Adipocyte (in vitro differentiated cells): ENCODE results near the gene IGSF3.

Source experiments
- DNase-seq: peaks from one replicate; pipeline ENCODE4 v3.0.0-alpha.2; 2015; ENCODE audit warnings: low read depth
- H3K27me3 ChIP-seq: replicated peaks from 2 replicates; pipeline ENCODE4 v1.7.0; 2013; ENCODE audit warnings: mild to moderate bottlenecking, low read length, moderate library complexity; ENCODE audit not compliant: control insufficient read depth, insufficient read depth
- H3K36me3 ChIP-seq: 2 replicates; pipeline ENCODE4 v1.7.0; 2013; ENCODE audit warnings: low read length, mild to moderate bottlenecking, moderate library complexity; ENCODE audit not compliant: control insufficient read depth, insufficient read depth, severe bottlenecking
- H3K4me1 ChIP-seq: 2 replicates; pipeline ENCODE4 v1.7.0; 2013; ENCODE audit warnings: mild to moderate bottlenecking, low read length, moderate library complexity; ENCODE audit not compliant: control insufficient read depth, insufficient read depth
- H3K4me3 ChIP-seq: 2 replicates; pipeline ENCODE4 v1.7.0; 2013; ENCODE audit warnings: mild to moderate bottlenecking, low read length, moderate library complexity
- H3K9ac ChIP-seq: 2 replicates; pipeline ENCODE4 v1.7.0; 2013; ENCODE audit warnings: mild to moderate bottlenecking, low read length, moderate library complexity
- H3K9me3 ChIP-seq: 2 replicates; pipeline ENCODE4 v1.7.0; 2013; ENCODE audit warnings: mild to moderate bottlenecking, low read length, moderate library complexity; ENCODE audit not compliant: control insufficient read depth

IGSF3 gene

DNA sequence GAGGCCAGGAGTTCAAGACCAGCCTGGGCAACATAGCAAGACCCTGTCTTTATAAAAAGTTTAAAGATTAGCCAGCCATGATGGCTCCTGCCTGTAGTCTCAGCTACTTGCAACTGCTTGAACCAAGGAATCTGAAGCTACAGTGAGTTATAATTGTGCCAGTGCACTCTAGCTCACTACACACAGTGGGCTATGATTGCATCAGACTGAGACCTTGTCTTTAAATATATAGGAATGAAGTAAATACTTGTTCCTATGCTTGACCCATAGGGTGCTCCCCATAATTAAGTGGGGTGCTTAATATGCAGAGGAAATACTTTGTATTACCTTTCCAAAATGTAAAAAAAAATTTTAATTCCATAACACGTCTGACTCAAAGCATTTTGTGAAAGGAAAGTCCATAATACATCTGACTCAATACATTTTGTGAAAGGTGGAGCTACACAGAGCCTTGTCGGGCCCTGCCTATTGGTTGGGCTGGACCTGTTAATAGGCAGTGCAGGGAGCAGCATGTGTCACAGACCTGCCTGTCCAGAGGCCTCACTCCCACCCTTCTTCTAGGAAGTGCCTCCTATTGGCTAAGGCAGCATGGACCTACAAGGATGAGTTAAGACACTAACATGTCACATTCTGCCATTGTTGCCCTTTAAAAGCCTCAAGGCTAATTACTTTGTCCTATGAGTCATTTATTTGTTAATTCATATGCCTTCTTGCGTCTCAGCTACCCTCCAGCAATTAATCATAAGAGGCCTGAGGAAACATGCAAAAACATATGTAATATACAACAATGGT lies 130.3 kb downstream of the IGSF3 start:
- no peak overlapping the region for H3K9ac ChIP-seq
- H3K36me3 ChIP-seq, result peaks cover 13% of the 10 kb centered on the region
- H3K27me3 ChIP-seq, result no peaks in the 10 kb centered on the region
- DNase-seq, result no peak
- no peaks in the 10 kb centered on the region for H3K9me3 ChIP-seq
- H3K4me1 ChIP-seq, result no peaks in the 10 kb centered on the region
- H3K4me3 ChIP-seq, result no peak overlapping the region

DNA sequence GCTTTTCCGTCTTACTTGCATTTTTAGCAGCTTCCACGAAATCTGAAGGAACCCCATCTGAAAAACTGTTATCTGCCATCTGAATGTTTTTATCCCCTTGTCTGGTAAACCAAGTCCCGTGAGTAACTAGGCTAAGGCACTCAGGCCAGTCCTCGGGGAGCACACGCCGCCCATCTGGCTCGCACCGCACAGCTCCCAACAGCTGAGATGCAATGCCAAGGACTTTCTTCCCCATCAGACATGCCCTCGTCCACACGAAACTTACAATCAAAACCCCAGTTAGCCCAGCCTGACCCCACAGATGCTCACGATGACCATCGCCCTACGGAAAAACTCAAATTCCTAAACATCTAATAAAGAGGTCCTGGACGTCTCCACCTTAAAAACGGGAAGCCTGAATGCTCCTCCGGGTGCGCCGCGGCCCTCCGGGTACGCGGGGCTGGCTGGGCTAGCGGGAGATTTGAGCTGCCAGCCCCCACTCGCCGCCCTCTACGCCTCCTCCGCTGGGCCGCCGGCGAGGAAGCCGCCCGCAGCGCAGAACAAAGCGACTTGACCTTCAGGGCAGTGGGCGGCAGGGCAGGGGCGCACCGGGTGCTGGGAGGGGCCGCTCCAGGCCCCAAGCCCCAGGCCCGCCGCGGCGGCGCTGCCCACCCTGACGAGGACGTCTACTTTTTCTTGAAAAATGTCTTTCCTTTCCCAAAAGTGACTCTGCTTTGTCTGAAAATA lies 133.4 kb downstream of the IGSF3 start:
- H3K9ac ChIP-seq, result no peak overlapping the region
- peaks cover 13% of the 10 kb centered on the region for H3K36me3 ChIP-seq
- no peak overlapping the region for H3K4me3 ChIP-seq
- H3K4me1 ChIP-seq, result peaks cover 3% of the 10 kb centered on the region
- no peak for DNase-seq
- H3K27me3 ChIP-seq, result no peaks in the 10 kb centered on the region
- H3K9me3 ChIP-seq, result no peaks in the 10 kb centered on the region

DNA sequence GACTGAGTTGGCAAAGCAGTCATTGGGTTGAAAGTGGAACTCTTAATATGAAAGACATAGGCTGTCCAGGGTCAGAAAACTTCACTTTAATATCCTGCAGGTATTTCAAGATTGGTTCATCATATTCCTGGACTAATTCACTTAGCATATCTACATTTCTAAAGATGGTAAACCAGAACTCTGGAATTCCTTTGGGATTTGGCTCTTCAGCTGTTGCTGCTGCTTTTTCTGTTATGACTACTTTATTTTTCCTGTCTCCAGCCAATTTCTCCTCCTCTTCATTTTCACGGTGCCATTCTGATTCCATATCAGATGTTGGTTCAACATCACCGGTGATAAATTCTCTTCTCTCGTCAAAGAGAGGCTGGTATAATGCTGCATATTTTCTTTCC lies 134.1 kb downstream of the IGSF3 start:
- Histone ChIP-seq H3K36me3 (peaks cover 7% of the 10 kb centered on the region), H3K27me3 (no peaks in the 10 kb centered on the region), H3K4me3 (no peak overlapping the region), H3K9me3 (no peaks in the 10 kb centered on the region), H3K9ac (no peak overlapping the region), H3K4me1 (peaks cover 4% of the 10 kb centered on the region)
- no peak for DNase-seq

DNA sequence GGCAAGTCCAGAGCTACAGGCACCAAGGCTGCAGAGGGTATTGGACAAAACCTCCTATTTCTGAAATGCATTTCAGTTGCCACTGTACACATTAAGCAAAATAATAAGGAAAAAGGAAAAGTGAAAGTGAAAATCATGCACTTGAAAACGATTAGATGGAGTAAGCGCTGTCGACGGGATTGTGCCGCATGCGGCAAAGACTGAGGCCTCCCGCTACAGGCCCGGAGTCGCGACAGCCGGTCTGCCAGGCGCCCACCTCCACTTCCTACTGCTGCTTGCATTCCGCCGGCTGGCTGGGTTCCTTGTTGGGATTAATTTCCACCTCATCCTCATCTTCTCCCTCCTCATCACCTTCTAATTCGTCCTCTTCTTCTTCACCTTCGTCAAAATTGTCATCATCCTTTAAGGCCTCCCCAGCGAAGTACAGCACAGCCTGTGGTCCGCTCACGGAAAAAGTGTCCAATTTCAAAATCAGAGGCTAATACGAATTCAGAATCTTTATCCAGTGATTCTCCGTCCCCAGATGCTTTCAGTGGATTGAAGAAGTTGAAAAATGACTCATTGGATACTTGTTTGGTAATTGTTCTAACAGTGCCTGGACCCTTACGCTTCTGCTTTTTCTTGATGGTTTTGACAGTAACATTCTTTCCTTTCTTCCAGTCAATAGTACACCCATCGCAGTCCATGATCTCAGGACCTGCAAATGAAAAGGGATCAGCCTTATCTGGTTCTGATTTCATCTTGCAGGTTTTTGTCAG lies 134.7 kb downstream of the IGSF3 start:
- no peak overlapping the region for H3K4me3 ChIP-seq
- peaks cover 7% of the 10 kb centered on the region for H3K36me3 ChIP-seq
- H3K4me1 ChIP-seq, result peaks cover 4% of the 10 kb centered on the region
- DNase-seq, result no peak
- no peak overlapping the region for H3K9ac ChIP-seq
- H3K27me3 ChIP-seq, result no peaks in the 10 kb centered on the region
- H3K9me3 ChIP-seq, result no peaks in the 10 kb centered on the region

DNA sequence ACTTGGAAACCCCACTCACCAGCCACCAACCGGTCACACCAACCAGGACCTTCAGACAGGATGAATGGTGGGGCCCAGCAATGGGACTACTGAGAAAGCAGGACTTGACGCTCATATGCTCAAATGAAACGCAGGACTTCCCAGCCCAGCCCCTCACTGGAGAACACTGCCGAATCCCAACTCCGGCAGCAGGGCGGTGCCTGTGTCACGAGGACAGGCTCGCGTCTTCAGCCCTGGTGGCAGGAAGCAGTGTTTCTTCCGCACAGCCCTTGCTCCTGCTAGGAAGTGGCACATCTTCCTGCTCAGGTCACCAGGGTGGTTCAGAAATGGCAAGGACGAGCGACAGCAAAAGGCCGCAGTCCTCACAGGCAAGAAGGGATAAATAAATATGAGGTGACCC lies 135.6 kb downstream of the IGSF3 start:
- DNase-seq, result no peak
- peaks cover 4% of the 10 kb centered on the region for H3K4me1 ChIP-seq
- H3K9ac ChIP-seq, result no peak overlapping the region
- H3K27me3 ChIP-seq, result no peaks in the 10 kb centered on the region
- no peak overlapping the region for H3K4me3 ChIP-seq
- H3K36me3 ChIP-seq, result peaks cover 7% of the 10 kb centered on the region
- H3K9me3 ChIP-seq, result no peaks in the 10 kb centered on the region

DNA sequence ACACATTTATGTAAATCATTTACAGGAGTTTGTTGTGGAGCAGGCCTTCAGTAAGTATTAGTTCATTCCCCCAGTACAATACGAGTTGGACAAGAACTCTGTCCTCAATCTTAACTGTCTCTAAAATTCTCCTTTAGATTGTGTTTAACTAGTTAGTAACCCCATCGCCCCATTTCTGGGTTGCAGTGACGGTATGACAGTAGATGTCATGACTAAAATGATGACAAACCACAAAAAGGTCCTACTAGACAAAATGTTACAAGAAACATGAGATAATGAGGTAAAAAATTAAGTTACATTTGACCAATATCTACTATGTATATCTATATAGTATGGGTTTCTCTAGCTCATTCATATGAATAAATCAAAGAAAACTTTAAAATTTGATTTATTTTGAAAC lies 137.9 kb downstream of the IGSF3 start:
- H3K27me3 ChIP-seq, result no peaks in the 10 kb centered on the region
- H3K9ac ChIP-seq, result no peak overlapping the region
- H3K4me1 ChIP-seq, result peaks cover 4% of the 10 kb centered on the region
- peaks cover 5% of the 10 kb centered on the region for H3K36me3 ChIP-seq
- no peak for DNase-seq
- no peaks in the 10 kb centered on the region for H3K9me3 ChIP-seq
- no peak overlapping the region for H3K4me3 ChIP-seq

DNA sequence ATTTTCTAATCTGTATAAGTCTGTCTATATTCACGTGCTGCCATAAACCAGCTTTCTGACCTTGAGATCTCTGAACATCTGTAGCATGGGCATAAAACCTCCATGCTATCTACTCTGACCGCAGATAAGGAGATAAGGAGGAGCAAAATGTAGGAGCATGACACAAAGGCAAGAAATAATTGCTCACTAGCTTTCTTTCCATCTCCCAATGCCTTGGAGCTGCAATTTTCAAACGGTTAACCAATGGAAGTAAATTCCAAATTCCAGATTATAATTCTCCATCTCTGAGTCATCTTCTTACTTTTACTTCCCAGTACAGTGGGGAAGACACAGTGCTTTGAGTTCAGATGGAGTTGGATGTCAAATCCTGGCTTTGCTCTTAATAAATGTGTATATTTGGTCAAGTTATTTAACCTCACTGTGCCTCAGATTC lies 138.3 kb downstream of the IGSF3 start:
- H3K9ac ChIP-seq, result no peak overlapping the region
- H3K4me1 ChIP-seq, result peaks cover 4% of the 10 kb centered on the region
- no peak overlapping the region for H3K4me3 ChIP-seq
- no peaks in the 10 kb centered on the region for H3K9me3 ChIP-seq
- peaks cover 5% of the 10 kb centered on the region for H3K36me3 ChIP-seq
- peak; percentile 20 for DNase-seq
- no peaks in the 10 kb centered on the region for H3K27me3 ChIP-seq

DNA sequence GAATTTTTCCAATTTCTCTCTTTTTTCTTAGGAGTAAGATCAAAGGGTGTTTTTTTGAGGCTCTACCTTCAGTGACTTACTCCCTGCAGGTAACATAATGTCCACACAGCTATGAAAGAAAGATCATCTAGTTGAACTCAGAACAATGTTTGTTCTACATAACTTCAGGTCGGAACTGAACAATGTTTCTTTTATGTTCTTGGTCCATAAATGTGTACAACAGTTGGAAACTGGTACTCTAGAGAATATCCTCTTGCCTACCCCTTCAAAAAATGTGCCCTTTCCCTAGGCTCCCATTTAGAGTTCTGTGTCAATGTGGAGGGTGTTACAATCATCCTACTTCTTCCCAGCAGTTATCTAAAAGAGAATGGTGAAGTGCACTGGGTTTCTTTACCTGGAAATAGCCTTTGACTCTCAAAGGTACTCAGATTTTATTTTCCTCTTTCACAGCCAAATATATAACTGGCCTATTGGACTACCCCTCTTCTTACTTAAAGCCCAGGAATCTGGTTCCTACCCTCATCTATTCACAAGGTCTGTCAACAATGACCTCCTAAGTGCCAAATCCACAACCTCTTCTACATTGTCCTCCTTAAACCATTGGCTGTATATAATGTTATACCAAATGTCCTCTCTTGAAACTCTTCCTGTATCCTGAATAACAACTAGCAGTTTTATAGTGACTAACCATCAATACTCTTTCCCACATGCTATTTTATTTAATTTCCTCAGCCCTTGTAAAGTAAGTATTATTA lies 139.0 kb downstream of the IGSF3 start:
- Histone ChIP-seq H3K4me1 (peaks cover 4% of the 10 kb centered on the region), H3K9me3 (no peaks in the 10 kb centered on the region), H3K4me3 (no peak overlapping the region), H3K36me3 (peaks cover under 1% of the 10 kb centered on the region), H3K27me3 (no peaks in the 10 kb centered on the region), H3K9ac (no peak overlapping the region)
- no peak for DNase-seq

DNA sequence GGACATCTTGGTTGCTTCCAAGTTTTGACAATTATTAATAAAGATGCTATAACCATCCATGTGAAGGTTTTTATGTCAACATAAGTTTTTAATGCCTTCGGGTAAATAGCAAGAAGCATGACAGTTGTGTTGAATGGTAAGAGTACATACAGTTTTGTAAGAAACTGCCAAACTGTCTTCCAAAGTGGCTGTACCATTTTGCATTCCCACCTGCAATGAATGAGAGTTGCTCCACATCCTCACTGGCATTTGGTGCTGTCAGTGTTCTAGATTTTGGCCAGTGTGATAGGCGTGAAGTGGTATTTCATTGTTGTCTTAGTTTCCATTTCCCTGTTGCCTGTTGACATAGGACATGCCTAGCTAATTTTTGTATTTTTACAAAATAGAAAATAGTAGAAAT lies 142.1 kb downstream of the IGSF3 start:
- H3K9me3 ChIP-seq, result no peaks in the 10 kb centered on the region
- no peak overlapping the region for H3K4me3 ChIP-seq
- no peak for DNase-seq
- H3K9ac ChIP-seq, result no peak overlapping the region
- no peaks in the 10 kb centered on the region for H3K27me3 ChIP-seq
- no peaks in the 10 kb centered on the region for H3K36me3 ChIP-seq
- H3K4me1 ChIP-seq, result peaks cover 17% of the 10 kb centered on the region
